IMR-90 (cell line): ENCODE measurements around the gene ABCB9. TPM values are rescaled to one million over a fixed set of nuclear protein-coding genes. Genes with fewer than 3 reads are reported as not detected.
A peak's percentile ranks its signal among the peaks of the same experiment; 100 is the strongest.

ENCODE experiments used
- ATAC-seq: fragments of 200-7000 bp; cut with Tn5 transposase; 2 replicates; pipeline ENCODE4 v1.9.1; 2020; ENCODE audit warnings: low read depth, mild to moderate bottlenecking, moderate library complexity
- BruUV-seq: library from RNA; stranded (reverse); fragments of 400-500 nt; replicated peaks from 2 replicates; lab custom pipeline; 2021; lab: Mats Ljungman, UMichigan
- CTCF ChIA-PET: fragments of 300-600 bp; formaldehyde crosslinking; extraction: SDS; loops from one replicate; lab custom pipeline; 2021; ENCODE audit warnings: antibody characterized with exemption; lab: Yijun Ruan, JAX
- POLR2A ChIA-PET: fragments of 300-600 bp; sonication (Branson Sonifier 250); formaldehyde crosslinking; loops from one replicate; lab custom pipeline; 2022; ENCODE audit warnings: antibody characterized with exemption; ENCODE audit not compliant: unreplicated experiment; lab: Charles Lee
- DNase-seq: peaks from one replicate; pipeline ENCODE4 v3.0.0; 2013
- H2AFZ ChIP-seq: replicated peaks from 2 replicates; pipeline ENCODE3; 2013; ENCODE audit warnings: low read length, mild to moderate bottlenecking; ENCODE audit not compliant: poor library complexity
- H2AK5ac ChIP-seq: 2 replicates; pipeline ENCODE4 v1.6.1; 2013; ENCODE audit warnings: low read depth, low read length, inconsistent platforms
- H2AK9ac ChIP-seq: replicated peaks from 2 replicates; pipeline ENCODE3; 2013; ENCODE audit warnings: mild to moderate bottlenecking, low read depth, low read length, moderate library complexity; ENCODE audit not compliant: poor library complexity
- H2BK120ac ChIP-seq: 2 replicates; pipeline ENCODE4 v1.6.1; 2013; ENCODE audit warnings: low read depth, low read length, inconsistent platforms
- H2BK15ac ChIP-seq: 3 replicates; pipeline ENCODE4 v1.6.1; 2013; ENCODE audit warnings: low read depth, low read length, inconsistent platforms
- H2BK20ac ChIP-seq: 2 replicates; pipeline ENCODE4 v1.6.1; 2013; ENCODE audit warnings: low read depth, mild to moderate bottlenecking, inconsistent platforms, low read length, moderate library complexity
- H2BK5ac ChIP-seq: 2 replicates; pipeline ENCODE4 v1.6.1; 2013; ENCODE audit warnings: mild to moderate bottlenecking, low read depth, low read length, inconsistent platforms; ENCODE audit not compliant: poor library complexity, severe bottlenecking
- H3K14ac ChIP-seq: replicated peaks from 2 replicates; pipeline ENCODE4 v1.6.1; 2013; ENCODE audit warnings: low read depth, low read length, inconsistent platforms
- H3K18ac ChIP-seq: 2 replicates; pipeline ENCODE4 v1.6.1; 2013; ENCODE audit warnings: low read depth, low read length, control low read depth
- H3K23ac ChIP-seq: 2 replicates; pipeline ENCODE4 v1.6.1; 2013; ENCODE audit warnings: low read depth, low read length, inconsistent platforms
- H3K27ac ChIP-seq: 2 replicates; pipeline ENCODE4 v1.5.1; 2013; ENCODE audit warnings: mild to moderate bottlenecking, control low read depth, low read length; ENCODE audit not compliant: insufficient read depth
- H3K27me3 ChIP-seq: 2 replicates; pipeline ENCODE4 v1.6.1; 2013; ENCODE audit warnings: low read length; ENCODE audit not compliant: control insufficient read depth, insufficient read depth
- H3K36me3 ChIP-seq: 2 replicates; pipeline ENCODE4 v1.6.1; 2013; ENCODE audit warnings: low read length, mixed read lengths; ENCODE audit not compliant: control insufficient read depth, insufficient read depth
- H3K4ac ChIP-seq: 2 replicates; pipeline ENCODE4 v1.6.1; 2013; ENCODE audit warnings: low read depth, low read length, inconsistent platforms
- H3K4me1 ChIP-seq: 2 replicates; pipeline ENCODE4 v1.6.1; 2013; ENCODE audit warnings: low read length, mixed read lengths; ENCODE audit not compliant: control insufficient read depth, insufficient read depth
- H3K4me2 ChIP-seq: 2 replicates; pipeline ENCODE4 v1.6.1; 2013; ENCODE audit warnings: low read depth, mild to moderate bottlenecking, control low read depth, low read length, moderate library complexity
- H3K4me3 ChIP-seq: 2 replicates; pipeline ENCODE4 v1.5.1; 2013; ENCODE audit warnings: low read depth, mild to moderate bottlenecking, control low read depth, low read length, moderate library complexity; ENCODE audit not compliant: insufficient read depth
- H3K56ac ChIP-seq: 2 replicates; pipeline ENCODE4 v1.6.1; 2013; ENCODE audit warnings: low read length, inconsistent platforms; ENCODE audit not compliant: insufficient read depth; ENCODE audit errors: extremely low read depth
- H3K79me1 ChIP-seq, 2 experiments: 2 replicates each; pipeline ENCODE4 v1.6.1; 2013; ENCODE audit warnings: low read length in 2 of 2, inconsistent platforms in 1 of 2, low read depth in 1 of 2
- H3K9ac ChIP-seq: 2 replicates; pipeline ENCODE4 v1.6.1; 2013; ENCODE audit warnings: low read depth, low read length, control low read depth
- H3K9me1 ChIP-seq: 2 replicates; pipeline ENCODE4 v1.6.1; 2013; ENCODE audit warnings: low read length, inconsistent platforms; ENCODE audit not compliant: insufficient read depth
- H3K9me3 ChIP-seq: 2 replicates; pipeline ENCODE4 v1.6.1; 2013; ENCODE audit warnings: low read length; ENCODE audit not compliant: control insufficient read depth, insufficient read depth
- H4K20me1 ChIP-seq: 2 replicates; pipeline ENCODE4 v1.6.1; 2013; ENCODE audit warnings: low read length, inconsistent platforms; ENCODE audit not compliant: insufficient read depth
- H4K5ac ChIP-seq: 2 replicates; pipeline ENCODE4 v1.6.1; 2013; ENCODE audit warnings: mild to moderate bottlenecking, low read depth, low read length, control low read depth
- H4K8ac ChIP-seq, 2 experiments: 2 replicates each; pipeline ENCODE4 v1.6.1; 2013; ENCODE audit warnings: low read depth in 2 of 2, low read length in 2 of 2, control low read depth in 1 of 2, inconsistent platforms in 1 of 2
- H4K91ac ChIP-seq: 2 replicates; pipeline ENCODE4 v1.6.1; 2013; ENCODE audit warnings: low read depth, low read length, inconsistent platforms; ENCODE audit not compliant: insufficient read depth
- MXI1 ChIP-seq: IDR thresholded peaks from 2 replicates; pipeline ENCODE4 v1.6.1; 2012; ENCODE audit warnings: low read depth, mild to moderate bottlenecking, low read length, moderate library complexity, borderline replicate concordance
- RFX5 ChIP-seq: IDR thresholded peaks from 2 replicates; pipeline ENCODE4 v1.8.0; 2012; ENCODE audit warnings: low read depth, mild to moderate bottlenecking, low read length, moderate library complexity
- WGBS, 2 experiments: methylation state at CpG; one replicate each; pipeline versions ENCODE4 v1.1.5 to v1.1.7; 2013; ENCODE audit warnings: missing lambda C conversion rate in 2 of 2; ENCODE audit not compliant: insufficient read length in 1 of 2; ENCODE audit errors: extremely low coverage in 2 of 2; 5-methylcytosine and 5-hydroxymethylcytosine counted together
- dilution Hi-C: fragments of 300-500 bp; cut with HindIII; formaldehyde crosslinking; loops from one replicate; pipeline ENCODE4 v1.14.3; 2018; ENCODE audit warnings: low sequenced_read_pairs; ENCODE audit not compliant: unreplicated experiment
- in situ Hi-C: fragments of 300-500 bp; cut with MboI; formaldehyde crosslinking; loops from 3 replicates; pipeline ENCODE4 v1.14.3; 2019; ENCODE audit warnings: low sequenced_read_pairs, inconsistent platforms, mixed read lengths
- intact Hi-C: fragments of 100-400 bp; cut with micrococcal nuclease; formaldehyde crosslinking; loops from 2 replicates; pipeline ENCODE4 v1.10.0; 2022
- polyA plus RNA-seq, 3 experiments: library from polyadenylated mRNA; depleted of rRNA; stranded (reverse); fragments of >200 nt; gene quantifications; 2 replicates each; pipeline ENCODE4 v1.2.3, GENCODE V29; 2012; ENCODE audit warnings: low replicate concordance in 1 of 3
- total RNA-seq: library from RNA; depleted of rRNA; stranded (reverse); fragments of >200 nt; gene quantifications from 2 replicates; pipeline ENCODE4 v1.2.3, GENCODE V29; 2012

Gene ABCB9
- total and polyA plus RNA-seq, 2 of the 4 experiments (the other 2 are of a cell fraction): 5.6 to 8.3 TPM

GRCh38 chr12:122984612-122985337, 18.5 kb upstream of the ABCB9 start:
- no peak overlapping the region for H2BK20ac ChIP-seq
- peaks cover 21% of the 10 kb centered on the region for H3K4me1 ChIP-seq
- no peaks in the 10 kb centered on the region for H3K9me3 ChIP-seq
- no peak for TF ChIP-seq MXI1
- TF ChIP-seq RFX5: no peak
- peak overlapping the region; percentile 53 for H3K9ac ChIP-seq
- H3K23ac ChIP-seq: peak overlapping the region; percentile 39; the same call in 1 of the 2 replicates
- peaks cover 15% of the 10 kb centered on the region; the same call in 1 of the 2 replicates for H3K9me1 ChIP-seq
- H3K14ac ChIP-seq: peak overlapping the region; percentile 92
- peak overlapping the region; percentile 71; the same call in 1 of the 2 replicates for H2AK5ac ChIP-seq
- H2AK9ac ChIP-seq: peak overlapping the region; percentile 62
- in situ Hi-C loops (loop anchor here (10.0 kb wide), 1 partner anchor 160 kb away; no protein-coding TSS in a partner anchor), dilution Hi-C loops (loop anchor here (25.0 kb wide), 1 partner anchor 253 kb away; the partner anchor contains the start of genes MPHOSPH9 and MTRFR), intact Hi-C loops (no loop called here)
- no peak for ATAC-seq
- no peak overlapping the region for H3K56ac ChIP-seq
- no peak overlapping the region for H3K4me3 ChIP-seq
- H4K91ac ChIP-seq: peak overlapping the region; percentile 74; the same call in 1 of the 2 replicates
- H3K27ac ChIP-seq: peak overlapping the region; percentile 27
- WGBS, 2 experiments: 29% methylated on average over 25 of the region's 34 CpGs; no CpG with 5 or more reads in 1 of the 2 experiments
- BruUV-seq: no TSS peak
- ChIA-PET POLR2A (interaction anchor here (0.6 to 1.0 kb wide), 2 partner anchors 248 to 253 kb away, joined by 4 to 5 read pairs; partner anchors contain the start of genes MPHOSPH9 and MTRFR), CTCF (interaction anchor here (0.6 kb wide), 1 partner anchor 102 kb away, joined by 3 read pairs; no protein-coding TSS in a partner anchor)
- peaks cover 15% of the 10 kb centered on the region for H4K20me1 ChIP-seq
- H3K4me2 ChIP-seq: peak overlapping the region; percentile 62
- peak overlapping the region; percentile 74 for H2AFZ ChIP-seq
- peaks cover 41% of the 10 kb centered on the region for H3K36me3 ChIP-seq
- H3K18ac ChIP-seq: no peak overlapping the region
- DNase-seq: no peak
- peak overlapping the region; percentile 46 to 64; a peak in 3 of 4 replicates for H4K8ac ChIP-seq
- H4K5ac ChIP-seq: peak overlapping the region; percentile 92
- peak overlapping the region; percentile 82 for H3K4ac ChIP-seq
- H2BK15ac ChIP-seq: no peak overlapping the region
- no peaks in the 10 kb centered on the region for H3K27me3 ChIP-seq
- peak overlapping the region; percentile 69 for H2BK5ac ChIP-seq
- H3K79me1 ChIP-seq: peaks cover 8 to 40% of the 10 kb centered on the region in 2 experiments; a peak in 3 of 4 replicates
- H2BK120ac ChIP-seq: 0 out of 2 replicates have a peak overlapping the region, but pooled peaks have one; percentile 8
